Fibroblast of villous mesenchyme (primary cell): Measurements from ENCODE around the gene C10orf105. TPM values are rescaled to one million over a fixed set of nuclear protein-coding genes. Genes with fewer than 3 reads are reported as not detected.
A peak's percentile ranks its signal among the peaks of the same experiment; 100 is the strongest.

Experiments
- DNase-seq: peaks from one replicate; pipeline ENCODE4 v3.0.0-alpha.2; 2010; ENCODE audit warnings: low read depth
- H3K4me3 ChIP-seq: 2 replicates; pipeline ENCODE4 v1.5.1; 2011; ENCODE audit warnings: low read depth, mild to moderate bottlenecking, low read length
- total RNA-seq: library from RNA; depleted of rRNA; stranded (reverse); fragments of >200 nt; gene quantifications from 2 replicates; pipeline ENCODE4 v1.2.3, GENCODE V29; 2012
- TF ChIP-seq, protein P1 (sequence below): IDR thresholded peaks from 2 replicates; pipeline ENCODE4 v1.5.1; 2012; ENCODE audit warnings: low read depth, mild to moderate bottlenecking, low read length; ENCODE audit not compliant: insufficient read depth

C10orf105 gene
- total RNA-seq, 1 donor, result not detected

DNA sequence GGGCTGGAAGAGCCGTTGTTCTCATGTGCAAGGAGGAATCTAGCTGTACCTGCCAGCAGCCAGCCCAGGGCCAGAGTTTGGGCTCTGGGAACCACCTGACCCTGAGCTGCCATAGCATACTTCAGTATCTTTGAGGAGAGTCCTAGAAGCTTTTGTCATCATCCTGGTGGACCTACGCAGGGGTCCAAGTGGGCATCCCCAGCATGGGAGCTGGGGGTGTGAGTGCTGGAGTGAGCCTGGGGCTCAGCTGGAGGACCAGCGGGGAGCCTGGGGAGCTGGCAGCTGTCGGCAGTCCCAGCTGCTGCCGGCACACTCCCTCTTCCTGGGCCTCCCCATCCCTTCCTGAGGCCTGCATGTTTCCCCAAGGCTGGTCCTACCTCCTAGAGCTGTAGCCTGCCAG lies 32.5 kb downstream of the C10orf105 start:
- DNase-seq, result no peak
- TF ChIP-seq, protein P1, sequence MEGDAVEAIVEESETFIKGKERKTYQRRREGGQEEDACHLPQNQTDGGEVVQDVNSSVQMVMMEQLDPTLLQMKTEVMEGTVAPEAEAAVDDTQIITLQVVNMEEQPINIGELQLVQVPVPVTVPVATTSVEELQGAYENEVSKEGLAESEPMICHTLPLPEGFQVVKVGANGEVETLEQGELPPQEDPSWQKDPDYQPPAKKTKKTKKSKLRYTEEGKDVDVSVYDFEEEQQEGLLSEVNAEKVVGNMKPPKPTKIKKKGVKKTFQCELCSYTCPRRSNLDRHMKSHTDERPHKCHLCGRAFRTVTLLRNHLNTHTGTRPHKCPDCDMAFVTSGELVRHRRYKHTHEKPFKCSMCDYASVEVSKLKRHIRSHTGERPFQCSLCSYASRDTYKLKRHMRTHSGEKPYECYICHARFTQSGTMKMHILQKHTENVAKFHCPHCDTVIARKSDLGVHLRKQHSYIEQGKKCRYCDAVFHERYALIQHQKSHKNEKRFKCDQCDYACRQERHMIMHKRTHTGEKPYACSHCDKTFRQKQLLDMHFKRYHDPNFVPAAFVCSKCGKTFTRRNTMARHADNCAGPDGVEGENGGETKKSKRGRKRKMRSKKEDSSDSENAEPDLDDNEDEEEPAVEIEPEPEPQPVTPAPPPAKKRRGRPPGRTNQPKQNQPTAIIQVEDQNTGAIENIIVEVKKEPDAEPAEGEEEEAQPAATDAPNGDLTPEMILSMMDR, result no peak
- H3K4me3 ChIP-seq, result no peak overlapping the region

DNA sequence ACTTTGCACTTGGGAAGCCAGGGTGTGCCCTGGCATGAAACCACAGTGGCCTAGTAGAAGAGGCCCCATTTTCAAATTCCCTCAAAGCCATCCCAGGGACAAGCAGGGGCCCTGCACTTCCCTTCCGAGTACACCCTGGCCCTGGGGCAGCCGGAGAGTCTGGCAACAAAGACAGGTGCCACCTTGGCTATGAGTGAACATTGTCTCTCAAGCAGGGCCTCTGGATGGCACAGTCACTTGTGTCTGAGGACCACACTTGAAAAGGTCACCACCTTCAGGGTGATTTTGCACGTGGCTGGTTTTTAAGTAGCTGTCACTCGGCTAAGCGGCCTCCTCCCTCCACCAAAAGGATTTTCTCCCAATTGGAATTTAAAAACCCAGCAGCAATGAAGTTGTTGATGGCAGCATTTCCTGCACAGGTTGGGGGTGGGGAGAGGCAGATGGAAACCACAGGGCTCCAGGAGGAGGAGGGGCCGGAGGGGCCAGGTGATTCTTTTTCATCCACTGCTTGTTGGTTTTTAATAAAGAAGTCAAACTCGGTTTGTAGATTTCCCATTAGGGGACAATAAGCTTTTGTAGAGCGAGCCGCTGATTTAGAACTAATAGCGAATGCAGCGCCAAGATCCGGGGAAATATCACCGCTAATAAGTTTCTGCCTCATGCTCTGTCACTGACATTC lies 33.9 kb downstream of the C10orf105 start:
- TF ChIP-seq, protein P1, result no peak
- H3K4me3 ChIP-seq, result no peak overlapping the region
- DNase-seq, result no peak

DNA sequence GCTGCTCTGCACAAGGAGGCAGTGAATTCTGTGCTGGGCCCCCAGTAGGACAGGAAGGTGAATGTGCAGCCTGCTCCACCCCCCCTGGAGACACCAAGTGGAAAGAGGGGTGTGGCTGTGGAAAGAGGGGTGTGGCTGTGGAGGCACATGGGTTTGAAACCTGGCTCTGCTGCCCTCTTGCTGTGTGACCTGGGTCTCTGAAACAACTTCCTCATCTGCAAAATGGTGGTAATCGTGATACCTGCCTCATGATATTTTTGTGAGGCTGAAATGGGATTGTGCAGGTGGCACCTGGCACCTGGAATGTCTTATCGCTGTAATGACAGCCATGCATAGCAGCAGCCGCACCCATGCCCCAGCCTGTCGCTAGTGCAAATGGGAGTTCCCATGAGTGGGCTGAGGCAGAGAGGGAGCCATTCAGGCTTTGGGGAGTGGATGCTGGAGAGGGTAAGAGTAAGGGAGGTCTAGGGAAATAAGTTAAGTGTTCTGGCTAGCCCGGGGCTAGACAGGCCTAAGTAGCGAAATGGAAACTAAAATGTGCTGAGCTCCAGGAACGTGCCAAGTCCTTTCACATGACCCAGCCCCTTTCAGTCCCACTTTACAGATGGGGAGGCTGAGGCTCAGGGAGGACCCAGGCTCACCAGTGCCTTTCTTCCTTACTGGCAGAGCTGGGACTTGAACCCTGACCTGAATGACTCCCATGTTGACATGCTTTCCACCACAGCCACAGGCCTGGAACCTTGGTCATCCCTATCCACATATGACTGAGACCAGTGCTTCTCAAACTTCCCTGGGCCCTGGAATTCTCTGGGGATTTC lies 35.0 kb downstream of the C10orf105 start:
- H3K4me3 ChIP-seq, result no peak overlapping the region
- TF ChIP-seq, protein P1, result peak; percentile 3
- DNase-seq, result no peak

DNA sequence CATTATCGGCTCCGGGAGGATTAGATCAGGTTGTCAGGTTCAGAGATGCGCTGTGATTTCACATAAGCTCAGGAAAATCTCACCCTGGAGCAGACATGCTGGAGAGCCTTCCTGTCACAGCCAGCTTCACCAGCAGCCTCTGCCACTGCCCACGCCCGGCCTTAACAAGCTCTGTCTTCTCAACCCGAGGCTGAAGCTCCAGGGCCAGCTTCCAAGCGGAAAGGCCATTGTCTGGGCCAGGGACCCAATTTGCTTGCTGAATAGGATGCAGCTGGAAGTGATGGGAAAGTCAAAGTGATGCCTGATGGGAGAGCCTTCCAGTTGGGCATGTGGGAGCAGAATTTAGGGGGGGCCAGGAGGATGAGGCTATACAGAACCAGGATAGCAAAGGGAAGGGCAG lies 36.3 kb downstream of the C10orf105 start:
- DNase-seq, result no peak
- TF ChIP-seq, protein P1, result no peak
- H3K4me3 ChIP-seq, result no peak overlapping the region

DNA sequence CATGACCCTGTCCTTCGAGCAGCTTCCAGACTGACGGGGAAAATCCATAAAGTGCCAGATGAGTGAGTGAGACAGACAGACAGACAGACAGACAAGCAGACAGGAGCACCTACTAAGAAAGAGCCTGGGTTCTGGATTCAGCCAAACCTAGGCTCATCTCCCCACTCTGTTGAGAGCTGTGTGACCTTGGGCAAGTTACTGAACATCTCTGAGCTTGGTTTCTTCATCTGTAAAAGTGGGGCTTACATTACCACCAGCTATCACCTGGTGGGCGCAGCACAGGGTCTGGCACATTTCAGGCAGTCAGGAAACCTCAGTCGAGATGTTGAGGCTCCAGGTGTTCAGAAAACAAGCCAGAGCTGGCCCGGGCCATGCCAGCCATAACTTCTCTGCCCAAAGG lies 37.6 kb downstream of the C10orf105 start:
- no peak for DNase-seq
- no peak overlapping the region for H3K4me3 ChIP-seq
- TF ChIP-seq, protein P1, result no peak

DNA sequence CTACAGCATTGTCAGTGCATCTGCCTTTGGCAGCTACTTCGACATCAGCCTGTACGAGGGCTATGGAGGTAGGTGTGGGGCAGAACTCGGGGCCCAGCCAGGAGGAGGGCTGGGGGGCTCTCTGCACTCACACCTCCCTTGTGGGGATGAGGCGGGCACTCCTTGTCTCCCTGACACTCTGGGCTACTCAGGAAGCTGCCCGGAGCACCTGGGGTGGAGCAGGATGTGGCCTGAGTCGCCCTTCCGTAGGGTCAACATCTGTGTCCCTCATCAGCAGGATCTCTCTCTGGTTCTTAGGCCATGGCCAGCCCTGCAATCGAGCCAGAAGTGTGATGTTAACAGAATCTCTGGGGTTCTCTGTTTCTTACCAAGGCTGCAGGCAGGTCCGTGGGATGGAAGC lies 40.2 kb downstream of the C10orf105 start:
- TF ChIP-seq, protein P1, result no peak
- DNase-seq, result no peak
- H3K4me3 ChIP-seq, result no peak overlapping the region
